NCI-H1105 (cell line): ENCODE results near the gene CFD.
"Not testable (repeated sequence)": the region's sequence is repeated elsewhere in the genome, so short reads cannot be mapped to it uniquely, and the experiment has no call there.

Experiments used
- DNase-seq: peaks from one replicate; lab custom pipeline; 2025; lab: John Stamatoyannopoulos, UW

CFD gene

GRCh38 chr19:858868-859843 is at the start of gene CFD:
CFD (plus strand) TSS chr19:859664; CDS start chr19:859690, 26 bp downstream.
- DNase-seq = no peak

DNA sequence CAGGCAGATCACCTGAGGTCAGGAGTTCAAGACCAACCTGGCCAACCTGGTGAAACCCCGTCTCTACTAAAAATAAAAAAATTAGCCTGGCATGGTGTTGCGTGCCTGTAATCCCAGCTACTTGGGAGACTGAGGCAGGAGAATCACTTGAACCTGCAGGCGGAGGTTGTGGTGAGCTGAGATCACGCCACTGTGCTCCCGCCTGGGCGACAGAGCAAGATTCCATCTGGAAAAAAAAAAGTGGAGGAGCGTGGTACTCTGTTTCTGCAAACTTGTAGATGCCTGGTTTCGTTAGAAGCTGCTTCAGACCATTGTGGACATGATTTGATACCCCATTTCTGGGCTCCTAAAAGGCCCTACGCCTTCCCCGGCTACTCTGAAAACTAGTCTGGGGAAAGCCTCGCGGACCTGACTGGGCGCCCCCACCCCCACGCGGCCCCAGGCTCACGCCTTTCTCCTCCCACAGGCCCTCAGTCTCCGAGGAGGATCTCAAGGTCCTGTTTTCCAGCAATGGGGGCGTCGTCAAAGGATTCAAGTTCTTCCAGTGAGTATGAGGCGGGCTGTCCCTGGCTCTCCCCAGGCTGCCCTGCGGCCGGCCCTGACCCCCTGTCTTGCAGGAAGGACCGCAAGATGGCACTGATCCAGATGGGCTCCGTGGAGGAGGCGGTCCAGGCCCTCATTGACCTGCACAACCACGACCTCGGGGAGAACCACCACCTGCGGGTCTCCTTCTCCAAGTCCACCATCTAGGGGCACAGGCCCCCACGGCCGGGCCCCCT is 49.2 kb upstream of the CFD start:
- DNase-seq = no peak

GRCh38 chr19:810883-811489 is 48.5 kb upstream of the CFD start:
- no peak for DNase-seq

- no peak for DNase-seq
These were observed 47.9 kb upstream of the CFD start for GRCh38 chr19:811506-812048.

GRCh38 chr19:812049-812746 is 47.3 kb upstream of the CFD start:
- no peak for DNase-seq

- DNase-seq = no peak
These were observed 46.7 kb upstream of the CFD start for GRCh38 chr19:812747-813218.

GRCh38 chr19:813219-814151 is 46.0 kb upstream of the CFD start:
- no peak for DNase-seq

GRCh38 chr19:814152-815078 is 45.0 kb upstream of the CFD start:
- no peak for DNase-seq

DNA sequence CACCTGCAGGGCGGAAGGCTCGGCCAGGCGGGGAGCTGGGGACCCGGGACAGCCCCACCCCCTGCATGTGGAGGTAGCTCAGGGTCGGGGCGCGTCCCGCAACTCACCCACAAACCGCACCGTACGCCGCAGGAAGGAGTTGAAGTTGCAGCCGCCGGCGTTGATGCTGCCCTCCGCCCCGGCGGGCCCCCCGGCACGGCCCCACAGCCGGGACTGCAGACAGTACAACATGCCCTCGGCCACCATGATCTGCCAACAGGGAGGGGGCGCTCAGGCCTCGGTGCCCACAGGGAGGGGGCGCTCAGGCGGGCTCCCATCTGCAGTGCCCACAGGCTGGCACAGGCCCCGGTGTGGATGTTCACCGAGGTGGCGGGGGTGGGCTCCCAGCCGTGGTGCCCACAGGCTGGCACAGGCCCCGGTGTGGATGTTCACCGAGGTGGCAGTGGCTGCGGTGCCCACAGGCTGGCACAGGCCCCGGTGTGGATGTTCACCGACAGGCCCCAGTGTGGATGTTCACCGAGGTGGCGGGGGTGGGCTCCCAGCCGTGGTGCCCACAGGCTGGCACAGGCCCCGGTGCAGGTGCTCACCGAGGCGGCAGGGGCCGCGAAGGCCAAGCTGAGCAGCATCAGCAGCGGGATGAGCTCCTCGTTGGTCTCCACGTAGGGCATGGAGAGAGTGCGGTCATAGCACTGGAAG is 44.2 kb upstream of the CFD start:
- DNase-seq = no peak

DNA sequence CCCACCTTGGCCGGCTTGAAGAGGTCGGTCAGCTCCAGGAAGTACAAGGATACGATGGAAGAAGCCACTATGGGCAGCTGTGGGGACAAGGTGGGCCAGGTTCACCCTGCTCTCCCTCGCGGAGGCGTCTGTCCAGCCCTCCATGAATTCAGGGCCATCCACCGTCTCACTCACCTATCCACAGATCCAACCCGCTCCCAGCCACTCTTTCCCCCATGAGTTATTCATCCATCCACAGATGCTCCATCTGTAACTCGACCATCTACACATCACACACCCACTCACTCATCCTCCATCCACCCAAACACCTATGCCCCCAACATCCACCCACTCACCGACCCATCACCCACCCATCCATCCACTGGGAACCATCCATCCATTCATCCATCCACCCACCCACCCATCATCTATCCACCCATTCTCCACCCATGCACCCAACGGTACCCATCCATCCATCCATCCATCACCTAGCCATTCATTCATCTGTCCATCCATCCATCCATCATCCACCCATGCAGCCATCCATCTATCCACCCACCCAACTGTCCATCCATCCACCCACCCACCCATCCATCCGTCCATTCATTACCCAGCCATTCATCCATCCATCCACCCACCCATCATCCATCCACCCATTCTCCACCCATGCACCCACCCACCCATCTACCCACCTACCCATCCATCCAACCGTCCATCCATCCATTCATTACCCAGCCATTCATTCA is 43.5 kb upstream of the CFD start:
- no peak for DNase-seq

GRCh38 chr19:816500-816857 is 43.0 kb upstream of the CFD start:
- DNase-seq = no peak

DNA sequence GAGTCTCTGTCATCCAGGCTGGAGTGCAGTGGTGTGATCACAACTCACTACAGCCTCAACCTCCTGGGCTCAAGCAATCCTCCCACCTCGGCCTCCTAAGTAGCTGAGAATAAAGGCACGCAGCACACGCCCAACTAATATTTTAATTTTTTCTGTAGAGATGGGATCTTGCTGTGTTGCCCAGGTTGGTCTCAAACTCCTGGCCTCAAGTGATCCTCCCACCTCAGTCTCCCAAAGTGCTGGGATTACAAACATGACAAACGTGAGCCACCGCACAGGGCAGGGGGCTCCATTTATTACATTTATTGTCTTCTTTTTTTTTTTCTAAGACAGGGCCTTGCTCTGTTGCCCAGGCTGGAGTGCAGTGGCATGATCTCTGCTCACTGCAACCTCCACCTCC is 39.3 kb upstream of the CFD start:
- DNase-seq = not testable (repeated sequence)

GRCh38 chr19:821231-821824 is 38.1 kb upstream of the CFD start:
- no peak for DNase-seq

- DNase-seq = no peak
These were observed 37.5 kb upstream of the CFD start, which contains the start of gene PLPPR3 for GRCh38 chr19:821825-822503. PLPPR3 (minus strand) TSS chr19:821955; CDS start chr19:821559, 396 bp downstream.

DNA sequence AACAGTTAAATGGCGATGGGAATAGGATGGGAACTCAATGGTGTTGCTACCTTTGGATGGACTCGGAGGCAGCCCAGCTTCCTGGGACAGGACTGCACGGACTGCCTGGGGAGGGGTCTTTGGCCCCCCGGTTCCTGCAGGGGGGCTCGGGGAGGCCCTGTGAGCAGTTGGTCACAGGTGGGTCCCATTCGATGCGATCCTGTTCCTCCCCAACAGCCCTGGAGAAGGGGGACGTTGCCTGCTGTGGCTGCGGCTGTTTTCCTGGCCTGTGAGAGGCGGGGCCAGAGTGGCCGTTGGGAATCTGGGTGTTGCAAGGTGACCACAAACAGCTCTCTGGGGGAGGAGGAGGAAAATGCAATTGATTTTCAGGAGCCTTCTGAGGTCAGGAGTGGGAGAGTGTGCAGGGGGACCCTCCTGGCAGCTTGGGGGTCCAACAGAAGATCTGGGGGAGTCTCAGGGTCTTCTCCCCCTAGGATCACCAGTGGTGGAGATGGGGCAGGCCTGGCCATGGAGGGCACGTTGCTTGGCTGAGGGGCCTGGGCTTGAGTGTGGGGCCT is 35.8 kb upstream of the CFD start:
- no peak for DNase-seq

DNA sequence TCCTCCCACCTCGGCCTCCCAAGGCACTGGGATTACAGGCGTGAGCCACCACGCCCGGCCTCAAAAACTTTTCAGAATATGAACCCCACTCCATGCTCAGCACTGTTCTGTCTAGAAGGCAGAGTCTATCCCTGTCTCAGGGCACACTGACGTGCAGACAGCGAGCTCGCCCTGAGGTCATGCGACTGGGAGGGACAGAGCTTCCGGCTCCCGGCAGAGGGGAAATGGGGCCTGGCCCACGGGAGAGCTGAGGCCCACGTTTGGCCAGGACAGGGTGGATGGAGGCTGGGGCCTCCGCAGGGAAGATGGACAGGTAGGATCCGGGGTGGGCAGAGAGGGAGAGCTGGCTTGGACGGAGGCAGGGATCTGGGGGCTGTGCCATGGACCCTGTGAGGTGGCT is 34.6 kb upstream of the CFD start:
- no peak for DNase-seq
